Spleen (tissue), 7 donors: ENCODE measurements around the gene RPL38.

Experiments used
- CTCF ChIP-seq, 11 experiments: fragments of 200-600 bp in 7 of 11; fragments of 450-650 bp in 4 of 11; sonication (generic) in 4 of 11; IDR thresholded peaks in 8 of 11; conservative IDR thresholded peaks in 3 of 11; 1 replicate in 7 of 11; 2 replicates in 4 of 11; pipeline versions ENCODE4 v1.4.0 to v1.8.0; 2016 to 2021; ENCODE audit warnings: antibody characterized with exemption in 11 of 11, inconsistent platforms in 4 of 11, mild to moderate bottlenecking in 1 of 11
- POLR2AphosphoS5 ChIP-seq, 3 donors: sonication (generic); formaldehyde crosslinking; IDR thresholded peaks; one replicate each; pipeline ENCODE4 v1.5.1; 2017; ENCODE audit warnings: antibody characterized with exemption in 3 of 3
- donor health status: DM: no; HTN: no; CAD: no; lungs with moderate emphysema.
- donor health status: DM: no; HTN: no; CAD: no.
- donor health status: DM: no; HTN: no; CAD: no.

- TF ChIP-seq CTCF (IDR thresholded peaks at IDR 0.05 in 8 of 11, conservative IDR thresholded peaks at IDR 0.05 in 3 of 11): no peak
- no peak for TF ChIP-seq POLR2AphosphoS5 (IDR thresholded peaks at IDR 0.05)
These were observed 33.8 kb downstream of the RPL38 start for GRCh38 chr17:74237321-74237720.
